ENCODE data around the gene COL4A1.

COL4A1 gene

GRCh38 chr13:110187641-110188161 lies 119.3 kb downstream of the COL4A1 start:
- no peak for DNase-seq

GRCh38 chr13:110186231-110186855 lies 120.6 kb downstream of the COL4A1 start:
- no peak for DNase-seq

- DNase-seq, result no peak
Observed at GRCh38 chr13:110185696-110186095, 121.3 kb downstream of the COL4A1 start.

GRCh38 chr13:110183910-110184309 lies 123.0 kb downstream of the COL4A1 start:
- DNase-seq, result no peak

GRCh38 chr13:110182461-110182860 lies 124.5 kb downstream of the COL4A1 start:
- DNase-seq, result no peak

- DNase-seq, result no peak
Observed at GRCh38 chr13:110182003-110182402, 125.0 kb downstream of the COL4A1 start.

- DNase-seq, result no peak
Observed at GRCh38 chr13:110179857-110180147, 127.2 kb downstream of the COL4A1 start.

- DNase-seq, result no peak
Observed at GRCh38 chr13:110179116-110179856, 127.7 kb downstream of the COL4A1 start.

GRCh38 chr13:110177790-110178189 lies 129.2 kb downstream of the COL4A1 start:
- DNase-seq, result no peak

- DNase-seq, result no peak
Observed at GRCh38 chr13:110176431-110176830, 130.5 kb downstream of the COL4A1 start.

GRCh38 chr13:110173247-110173818 lies 133.6 kb downstream of the COL4A1 start:
- no peak for DNase-seq

- no peak for DNase-seq
Observed at GRCh38 chr13:110170882-110171281, 136.1 kb downstream of the COL4A1 start.

- DNase-seq, result no peak
Observed at GRCh38 chr13:110170020-110170790, 136.8 kb downstream of the COL4A1 start.

- DNase-seq, result no peak
Observed at GRCh38 chr13:110168999-110169933, 137.7 kb downstream of the COL4A1 start.

- no peak for DNase-seq
Observed at GRCh38 chr13:110166598-110166997, 140.4 kb downstream of the COL4A1 start.

GRCh38 chr13:110164706-110165105 lies 142.3 kb downstream of the COL4A1 start:
- DNase-seq, result no peak

GRCh38 chr13:110162866-110163658 lies 143.9 kb downstream of the COL4A1 start:
- DNase-seq, result no peak

GRCh38 chr13:110162053-110162452 lies 144.9 kb downstream of the COL4A1 start:
- no peak for DNase-seq

GRCh38 chr13:110161112-110161882 lies 145.7 kb downstream of the COL4A1 start:
- no peak for DNase-seq

GRCh38 chr13:110158226-110158625 lies 148.7 kb downstream of the COL4A1 start:
- DNase-seq, result no peak

- no peak for DNase-seq
Observed at GRCh38 chr13:110157718-110158117, 149.2 kb downstream of the COL4A1 start.

Measured in NCI-H345 (cell line).